Measurements from ENCODE around the gene MAML3.

The MAML3 gene

DNA sequence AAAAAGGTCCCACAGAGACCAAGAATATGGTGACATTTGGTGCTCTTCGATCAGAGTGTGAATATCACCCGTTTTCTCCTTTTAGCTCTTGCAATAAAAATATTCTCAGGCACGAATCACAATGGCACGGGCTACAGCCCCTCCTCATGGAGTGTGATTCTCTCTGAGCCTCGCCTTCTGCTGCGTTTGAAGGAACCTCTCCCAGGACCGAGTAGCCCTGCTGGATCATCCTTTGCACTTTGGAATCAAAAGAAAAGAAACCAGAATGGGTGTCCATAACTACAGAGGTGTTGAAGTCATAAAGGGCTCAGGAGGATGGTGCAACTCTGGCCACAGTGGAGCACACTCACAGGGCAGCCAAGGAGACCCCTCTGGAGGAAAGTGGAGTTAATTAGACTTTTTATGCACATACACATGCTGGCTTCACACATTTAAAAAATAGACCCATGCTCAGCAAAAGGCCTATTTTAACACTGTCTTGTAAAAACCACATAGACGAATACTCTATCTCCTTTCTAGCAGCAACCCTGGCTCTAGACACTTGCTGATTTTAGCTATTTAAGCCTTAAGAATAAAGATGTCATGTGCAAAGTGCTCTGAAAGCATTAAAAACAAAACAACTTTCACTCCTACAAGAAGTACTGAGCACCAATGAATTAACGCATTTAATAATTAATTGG lies 19.1 kb downstream of the MAML3 start:
- Histone ChIP-seq H3K4me2 (ENCODE audit: low read length) (no peak overlapping the region), H3F3A (ENCODE audit: insufficient read depth, low read length) (no peaks in the 10 kb centered on the region), H3K9me3 (ENCODE audit: low read length) (no peaks in the 10 kb centered on the region), H3K9me2 (ENCODE audit: low read depth, low read length) (no peaks in the 10 kb centered on the region), H3K27me3 (ENCODE audit: insufficient read depth, low read length) (no peaks in the 10 kb centered on the region; the same call in 1 of the 2 replicates), H3K36me3 (ENCODE audit: insufficient read depth, low read length) (no peaks in the 10 kb centered on the region), H2AFZ (ENCODE audit: low read length) (no peak overlapping the region), H3K4me3 (ENCODE audit: low read depth, low read length, poor library complexity, severe bottlenecking) (no peak overlapping the region), H3K9ac (ENCODE audit: low read length) (no peak overlapping the region), H4K20me1 (ENCODE audit: insufficient read depth, low read length) (no peaks in the 10 kb centered on the region), H3K27ac (ENCODE audit: low read depth, low read length, poor library complexity, severe bottlenecking) (no peak overlapping the region), H3K4me1 (ENCODE audit: insufficient read depth, low read length, severe bottlenecking) (no peaks in the 10 kb centered on the region), H3K79me2 (ENCODE audit: insufficient read depth, low read length) (no peaks in the 10 kb centered on the region)
- no peak for TF ChIP-seq CTCF (IDR thresholded peaks at IDR 0.05; ENCODE audit: low read length)
- TF ChIP-seq EZH2 (IDR thresholded peaks at IDR 0.05; ENCODE audit: borderline replicate concordance, low read length): no peak

GRCh38 chr4:140133576-140133975 lies 20.4 kb downstream of the MAML3 start:
- H3K4me2 ChIP-seq (ENCODE audit: low read length): no peak overlapping the region
- H3K9me3 ChIP-seq (ENCODE audit: low read length): no peaks in the 10 kb centered on the region
- TF ChIP-seq CTCF (IDR thresholded peaks at IDR 0.05; ENCODE audit: low read length) (no peak), EZH2 (IDR thresholded peaks at IDR 0.05; ENCODE audit: borderline replicate concordance, low read length) (no peak)
- no peaks in the 10 kb centered on the region for H3K36me3 ChIP-seq (ENCODE audit: insufficient read depth, low read length)
- no peaks in the 10 kb centered on the region for H3K9me2 ChIP-seq (ENCODE audit: low read depth, low read length)
- no peaks in the 10 kb centered on the region for H3F3A ChIP-seq (ENCODE audit: insufficient read depth, low read length)
- no peak overlapping the region for H3K27ac ChIP-seq (ENCODE audit: low read depth, low read length, poor library complexity, severe bottlenecking)
- no peaks in the 10 kb centered on the region for H4K20me1 ChIP-seq (ENCODE audit: insufficient read depth, low read length)
- no peaks in the 10 kb centered on the region for H3K4me1 ChIP-seq (ENCODE audit: insufficient read depth, low read length, severe bottlenecking)
- H3K79me2 ChIP-seq (ENCODE audit: insufficient read depth, low read length): no peaks in the 10 kb centered on the region
- no peak overlapping the region for H3K9ac ChIP-seq (ENCODE audit: low read length)
- H3K27me3 ChIP-seq (ENCODE audit: insufficient read depth, low read length): no peaks in the 10 kb centered on the region; the same call in 1 of the 2 replicates
- no peak overlapping the region for H3K4me3 ChIP-seq (ENCODE audit: low read depth, low read length, poor library complexity, severe bottlenecking)
- no peak overlapping the region for H2AFZ ChIP-seq (ENCODE audit: low read length)

GRCh38 chr4:140131675-140132229 lies 22.2 kb downstream of the MAML3 start:
- Histone ChIP-seq H3K36me3 (ENCODE audit: insufficient read depth, low read length) (no peaks in the 10 kb centered on the region), H3K27me3 (ENCODE audit: insufficient read depth, low read length) (no peaks in the 10 kb centered on the region; the same call in 1 of the 2 replicates), H3K27ac (ENCODE audit: low read depth, low read length, poor library complexity, severe bottlenecking) (no peak overlapping the region), H3K4me1 (ENCODE audit: insufficient read depth, low read length, severe bottlenecking) (no peaks in the 10 kb centered on the region), H3K9me2 (ENCODE audit: low read depth, low read length) (no peaks in the 10 kb centered on the region), H3K4me3 (ENCODE audit: low read depth, low read length, poor library complexity, severe bottlenecking) (no peak overlapping the region), H4K20me1 (ENCODE audit: insufficient read depth, low read length) (no peaks in the 10 kb centered on the region), H2AFZ (ENCODE audit: low read length) (no peak overlapping the region), H3K4me2 (ENCODE audit: low read length) (no peak overlapping the region), H3F3A (ENCODE audit: insufficient read depth, low read length) (no peaks in the 10 kb centered on the region), H3K9me3 (ENCODE audit: low read length) (no peaks in the 10 kb centered on the region), H3K79me2 (ENCODE audit: insufficient read depth, low read length) (no peaks in the 10 kb centered on the region), H3K9ac (ENCODE audit: low read length) (no peak overlapping the region)
- TF ChIP-seq CTCF (IDR thresholded peaks at IDR 0.05; ENCODE audit: low read length): no peak
- TF ChIP-seq EZH2 (IDR thresholded peaks at IDR 0.05; ENCODE audit: borderline replicate concordance, low read length): no peak
